Activated naive CD8-positive, alpha-beta T cell treated with anti-CD3 and anti-CD28 coated beads, Interleukin-2, amount 10 ng/mL, durations not matched to agents 7 days and 5 days (primary cell): ENCODE results near the gene CD300A. TPM values are rescaled to one million over a fixed set of nuclear protein-coding genes. Genes with fewer than 3 reads are reported as not detected.
A peak's percentile ranks its signal among the peaks of the same experiment; 100 is the strongest.

ENCODE experiments used
- ATAC-seq: fragments of 150-1000 bp; cut with Tn5 transposase; one replicate; pipeline ENCODE4 v1.10.0; 2021; ENCODE audit warnings: low read depth, moderate library complexity
- POLR2A ChIA-PET: fragments of 350-600 bp; sonication (Branson Sonifier 250); formaldehyde crosslinking; loops from one replicate; lab custom pipeline; 2021; ENCODE audit warnings: antibody characterized with exemption; lab: Charles Lee
- DNase-seq: peaks from one replicate; pipeline ENCODE4 v3.0.0; 2021
- H3K27ac Mint-ChIP-seq: one replicate; pipeline ENCODE4 v1.8.0; 2022; ENCODE audit warnings: mild to moderate bottlenecking, mixed read lengths
- H3K27me3 Mint-ChIP-seq: one replicate; pipeline ENCODE4 v1.8.0; 2022; ENCODE audit warnings: mild to moderate bottlenecking, moderate library complexity, mixed read lengths
- H3K36me3 Mint-ChIP-seq: one replicate; pipeline ENCODE4 v1.8.0; 2021; ENCODE audit warnings: mild to moderate bottlenecking, mixed read lengths
- H3K4me1 Mint-ChIP-seq: one replicate; pipeline ENCODE4 v1.8.0; 2021; ENCODE audit warnings: mixed read lengths
- H3K4me3 Mint-ChIP-seq: one replicate; pipeline ENCODE4 v1.8.0; 2022; ENCODE audit warnings: mild to moderate bottlenecking, moderate library complexity, mixed read lengths
- H3K9me3 Mint-ChIP-seq: one replicate; pipeline ENCODE4 v1.8.0; 2021; ENCODE audit warnings: mixed read lengths
- total RNA-seq, 2 experiments: library from RNA; stranded (reverse); gene quantifications; one replicate each; pipeline ENCODE4 v1.2.3, GENCODE V29; 2021

The CD300A gene
- total RNA-seq, result 10 to 100 TPM; 10.6 to 12.7 TPM

DNA sequence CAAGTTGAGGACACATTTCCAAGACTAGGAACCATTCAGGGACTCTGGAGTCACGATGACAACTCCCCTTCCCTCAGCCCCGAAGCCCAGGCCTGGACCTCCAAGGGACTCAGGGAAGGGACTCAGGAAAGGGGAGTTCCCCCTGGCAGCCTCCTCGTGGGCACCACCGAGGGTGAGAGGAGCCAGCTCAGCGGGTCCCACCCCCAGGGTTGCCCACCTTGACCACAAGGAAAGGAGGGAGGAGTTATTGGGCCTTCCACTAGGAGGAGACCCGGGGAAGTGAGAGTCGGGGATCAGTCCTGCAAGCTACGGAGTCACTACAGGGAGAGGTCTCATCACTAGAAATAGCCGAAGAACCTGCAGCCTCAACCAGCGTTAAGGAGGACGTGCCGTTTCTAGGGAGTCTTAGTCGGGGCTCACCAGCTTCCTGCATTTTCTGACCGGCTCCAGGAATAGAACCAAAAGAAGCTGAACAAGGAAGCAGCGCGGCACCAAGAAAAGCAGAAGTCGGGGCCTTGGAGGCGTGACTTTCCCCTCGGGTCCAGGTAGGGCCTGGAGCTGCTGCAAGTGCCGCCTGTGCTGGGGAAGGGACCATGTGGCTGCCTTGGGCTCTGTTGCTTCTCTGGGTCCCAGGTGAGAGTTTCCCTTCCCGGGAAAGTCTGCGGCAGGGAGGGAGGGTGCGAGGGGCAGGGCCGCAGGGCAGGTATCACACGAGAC is at the start of gene CD300A:
CD300A (plus strand) TSS at position 524 of the 717 bp plus-strand sequence; CDS start at position 594, 70 bp downstream.
- Mint-ChIP-seq H3K27me3 (peaks cover 9% of the 10 kb centered on the region), H3K4me3 (peak within 1 kb of the TSS; percentile 75), H3K27ac (peak within 1 kb of the TSS; percentile 75), H3K4me1 (peaks cover 30% of the 10 kb centered on the region), H3K36me3 (no peaks in the 10 kb centered on the region), H3K9me3 (no peaks in the 10 kb centered on the region)
- DNase-seq (no peak), ATAC-seq (no peak)
- POLR2A ChIA-PET, result no interaction called here

DNA sequence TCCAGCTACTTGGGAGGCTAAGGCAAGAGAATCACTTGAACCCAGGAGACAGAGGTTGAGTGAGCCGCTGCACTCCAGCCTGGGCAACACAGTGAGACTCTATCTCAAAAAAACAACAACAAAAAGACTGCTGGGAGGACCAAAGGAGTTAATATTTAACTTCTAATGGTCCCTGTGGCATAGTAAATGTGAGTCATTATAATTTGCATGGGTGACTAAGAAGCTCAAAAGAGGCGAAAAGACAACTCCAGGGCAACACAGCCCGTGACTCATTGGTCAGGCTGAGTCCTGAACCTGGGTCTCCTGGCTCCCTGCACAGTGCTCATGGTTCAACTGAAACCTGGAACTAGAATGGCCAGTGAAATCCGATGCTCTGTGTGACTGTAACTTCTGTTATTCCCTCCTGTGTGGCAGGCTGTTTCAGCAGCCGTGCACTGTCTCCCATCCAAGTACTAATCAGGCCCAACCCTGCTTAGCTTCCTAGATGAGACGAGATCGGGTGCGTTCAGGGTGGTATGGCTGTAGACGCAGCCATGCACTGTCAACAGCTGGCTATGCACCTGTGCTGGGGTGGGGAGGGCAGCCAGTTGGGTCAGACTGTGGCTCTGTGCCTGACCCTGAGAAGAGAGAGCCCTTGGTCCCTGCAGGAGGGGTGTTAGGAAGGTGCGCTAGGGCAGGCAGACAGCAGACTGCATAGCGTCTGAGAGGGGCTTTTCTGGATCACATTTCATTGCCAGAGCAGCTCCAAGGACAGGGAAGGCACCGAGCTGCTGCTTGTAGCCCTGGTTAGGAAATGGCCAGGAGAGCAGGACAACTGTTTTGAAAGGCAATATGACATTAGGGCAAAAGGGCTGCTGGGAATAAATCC is 49.0 kb upstream of the CD300A start:
- Mint-ChIP-seq H3K4me1 (no peaks in the 10 kb centered on the region), H3K27ac (no peak overlapping the region), H3K36me3 (no peaks in the 10 kb centered on the region), H3K4me3 (no peak overlapping the region), H3K9me3 (no peaks in the 10 kb centered on the region), H3K27me3 (peaks cover 9% of the 10 kb centered on the region)
- ATAC-seq (no peak), DNase-seq (no peak)
- POLR2A ChIA-PET, result interaction anchor here (0.5 kb wide), 1 partner anchor 19 kb away, joined by 3 read pairs; no protein-coding TSS in a partner anchor

DNA sequence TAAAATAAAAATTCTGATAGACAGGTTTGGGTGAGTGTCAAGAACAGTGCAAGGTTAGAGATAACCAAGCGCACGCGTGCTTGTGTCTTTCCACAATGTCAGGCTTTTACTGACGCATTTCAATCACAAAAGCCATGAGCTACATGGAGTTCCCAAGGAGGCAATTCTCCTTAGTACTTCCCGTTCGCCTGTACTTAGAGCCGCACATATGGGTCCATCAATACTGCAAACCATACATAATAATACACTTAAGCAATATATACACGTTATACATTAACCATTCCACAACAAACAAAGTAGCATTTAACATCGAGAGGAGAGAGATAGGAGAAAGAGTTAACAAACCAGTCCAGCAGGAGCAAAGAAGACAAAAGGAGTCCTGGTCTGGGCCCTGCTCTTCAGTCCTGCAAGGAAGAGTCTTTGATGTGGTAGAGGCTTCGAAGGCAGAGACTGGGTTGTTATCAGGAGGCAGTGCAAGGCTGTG is 46.5 kb upstream of the CD300A start:
- no peak overlapping the region for H3K27ac Mint-ChIP-seq
- H3K9me3 Mint-ChIP-seq, result no peaks in the 10 kb centered on the region
- no peaks in the 10 kb centered on the region for H3K4me1 Mint-ChIP-seq
- POLR2A ChIA-PET, result no interaction called here
- no peak overlapping the region for H3K4me3 Mint-ChIP-seq
- ATAC-seq (no peak), DNase-seq (no peak)
- peaks cover 9% of the 10 kb centered on the region for H3K27me3 Mint-ChIP-seq
- no peaks in the 10 kb centered on the region for H3K36me3 Mint-ChIP-seq

DNA sequence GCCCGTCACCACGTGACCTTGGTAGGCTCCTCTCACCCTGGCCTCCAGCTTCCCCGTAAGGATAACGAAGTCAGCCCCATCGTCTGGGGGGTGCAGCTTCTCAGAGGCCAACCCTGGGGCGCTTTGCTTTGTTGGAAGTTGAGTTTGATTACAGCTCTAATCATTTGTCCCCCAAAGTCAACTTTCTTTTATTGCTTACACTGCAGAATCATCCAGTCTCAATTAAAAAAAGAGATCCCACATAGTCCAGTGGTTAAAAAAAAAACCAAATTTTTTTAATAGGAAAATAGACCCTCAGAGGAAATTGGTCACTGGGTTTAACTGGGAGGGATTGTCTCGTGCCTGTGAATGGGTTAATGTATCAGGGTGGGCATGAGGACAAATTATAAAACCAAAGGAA is 42.3 kb upstream of the CD300A start:
- no peak overlapping the region for H3K4me3 Mint-ChIP-seq
- peaks cover 25% of the 10 kb centered on the region for H3K27me3 Mint-ChIP-seq
- DNase-seq (no peak), ATAC-seq (no peak)
- H3K9me3 Mint-ChIP-seq, result no peaks in the 10 kb centered on the region
- POLR2A ChIA-PET, result no interaction called here
- H3K36me3 Mint-ChIP-seq, result no peaks in the 10 kb centered on the region
- H3K4me1 Mint-ChIP-seq, result no peaks in the 10 kb centered on the region
- no peak overlapping the region for H3K27ac Mint-ChIP-seq

DNA sequence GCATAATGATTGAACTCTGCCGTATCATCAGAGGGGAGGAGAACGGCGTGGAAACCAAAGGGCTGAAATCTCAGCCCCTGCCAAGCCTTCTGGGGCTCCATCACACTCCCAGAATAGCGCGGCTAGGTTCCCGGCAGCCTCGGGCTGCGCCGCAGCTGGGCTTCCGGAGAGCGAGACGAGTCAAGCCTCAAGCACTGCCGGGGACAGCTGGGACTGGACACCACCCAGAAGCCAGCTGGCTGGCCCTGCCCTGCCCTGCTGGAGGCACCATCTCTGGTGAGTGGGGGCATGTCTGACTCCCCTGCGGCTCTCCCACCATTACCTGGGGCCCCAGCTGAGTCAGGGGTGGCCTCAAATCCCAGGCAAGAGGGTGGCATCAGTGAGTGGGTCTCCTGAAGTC is 41.8 kb upstream of the CD300A start:
- H3K9me3 Mint-ChIP-seq, result no peaks in the 10 kb centered on the region
- H3K4me3 Mint-ChIP-seq, result no peak overlapping the region
- DNase-seq, result no peak
- peaks cover 26% of the 10 kb centered on the region for H3K27me3 Mint-ChIP-seq
- no peak overlapping the region for H3K27ac Mint-ChIP-seq
- no peaks in the 10 kb centered on the region for H3K4me1 Mint-ChIP-seq
- POLR2A ChIA-PET, result no interaction called here
- no peaks in the 10 kb centered on the region for H3K36me3 Mint-ChIP-seq
- ATAC-seq, result no peak

DNA sequence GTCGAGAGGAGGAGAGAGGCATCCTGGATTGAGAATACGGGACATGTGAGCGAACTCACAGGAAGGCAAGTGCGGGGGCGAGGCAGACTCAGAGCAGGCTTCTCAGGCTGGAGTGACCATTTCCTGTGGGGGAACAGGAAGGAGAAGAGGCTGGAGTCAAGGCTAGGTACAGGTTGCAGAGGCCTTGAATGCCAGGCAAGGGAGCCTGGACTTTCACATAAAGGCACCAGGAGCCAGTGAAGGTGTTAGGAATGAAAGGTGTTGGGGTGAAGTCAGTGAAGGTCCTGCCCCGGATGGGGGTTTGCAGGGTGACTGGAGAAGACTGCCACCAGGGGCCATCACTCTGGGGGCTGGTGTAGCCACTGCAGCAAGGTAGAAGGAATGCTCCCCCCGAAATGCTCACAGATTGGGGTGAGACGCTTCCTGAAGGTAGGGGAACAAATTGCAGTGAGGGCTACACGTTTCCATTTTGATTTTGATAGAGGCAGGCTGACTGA is 39.8 kb upstream of the CD300A start:
- POLR2A ChIA-PET, result no interaction called here
- no peak overlapping the region for H3K27ac Mint-ChIP-seq
- ATAC-seq, result no peak
- DNase-seq, result no peak
- H3K27me3 Mint-ChIP-seq, result peaks cover 41% of the 10 kb centered on the region
- no peak overlapping the region for H3K4me3 Mint-ChIP-seq
- H3K9me3 Mint-ChIP-seq, result no peaks in the 10 kb centered on the region
- H3K36me3 Mint-ChIP-seq, result no peaks in the 10 kb centered on the region
- peaks cover 6% of the 10 kb centered on the region for H3K4me1 Mint-ChIP-seq

DNA sequence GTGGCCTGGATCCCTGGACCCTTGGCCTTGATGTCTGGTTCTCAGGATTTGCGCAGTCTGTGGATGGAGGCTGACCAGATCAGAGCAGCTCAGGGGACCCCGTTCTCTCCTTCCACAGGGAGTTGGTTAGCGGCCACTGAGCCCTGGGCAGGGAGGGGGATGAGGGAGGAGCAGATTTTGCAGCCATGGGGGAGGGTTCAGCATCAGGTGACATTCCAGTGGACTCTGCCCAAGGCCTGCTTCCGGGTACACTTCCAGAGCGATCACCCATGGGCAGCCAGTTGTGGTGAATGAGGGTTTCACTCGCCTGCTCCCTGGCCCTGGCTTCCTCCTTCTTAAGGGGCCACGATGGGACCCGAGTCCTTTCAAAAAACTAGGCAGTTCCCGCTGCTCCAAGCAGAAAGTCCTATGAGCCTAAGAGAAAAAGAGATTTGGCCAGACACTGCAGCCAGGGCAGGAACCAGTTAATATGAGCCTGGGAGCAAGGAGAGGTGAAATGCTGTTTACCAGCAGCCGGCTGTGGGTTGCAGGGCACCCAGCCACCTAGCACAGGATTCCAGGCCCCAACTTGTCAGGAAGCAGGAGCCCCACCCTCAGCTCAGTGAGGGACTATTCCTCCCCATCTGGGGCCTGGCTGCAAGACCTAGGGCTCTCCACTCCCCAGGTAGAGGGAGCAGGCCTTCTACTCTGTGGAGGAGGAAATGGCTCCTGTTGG is 39.2 kb upstream of the CD300A start:
- DNase-seq, result no peak
- H3K4me3 Mint-ChIP-seq, result no peak overlapping the region
- POLR2A ChIA-PET, result no interaction called here
- peaks cover 45% of the 10 kb centered on the region for H3K27me3 Mint-ChIP-seq
- H3K27ac Mint-ChIP-seq, result no peak overlapping the region
- no peaks in the 10 kb centered on the region for H3K36me3 Mint-ChIP-seq
- ATAC-seq, result no peak
- H3K4me1 Mint-ChIP-seq, result peaks cover 6% of the 10 kb centered on the region
- no peaks in the 10 kb centered on the region for H3K9me3 Mint-ChIP-seq

DNA sequence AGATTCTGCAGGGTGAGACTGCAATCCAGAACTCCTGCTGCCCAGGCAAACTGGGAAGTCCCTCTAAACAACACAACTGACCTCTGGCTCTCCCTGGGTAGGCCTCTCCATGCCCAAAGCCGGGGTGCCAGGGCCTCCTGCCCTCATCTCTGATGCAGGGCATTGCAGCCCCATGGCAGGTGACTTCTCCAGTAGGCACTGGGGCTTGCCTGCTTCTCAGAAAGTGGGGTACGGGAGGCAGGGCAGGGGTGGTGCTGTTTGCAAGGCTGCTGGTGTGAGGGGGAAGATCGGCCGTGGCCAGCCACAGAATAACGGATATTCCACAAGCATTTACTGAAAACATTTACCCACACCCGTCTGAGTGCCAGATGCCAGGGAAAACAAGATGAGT is 38.7 kb upstream of the CD300A start:
- no peak overlapping the region for H3K27ac Mint-ChIP-seq
- no peaks in the 10 kb centered on the region for H3K36me3 Mint-ChIP-seq
- ATAC-seq, result no peak
- no peak overlapping the region for H3K4me3 Mint-ChIP-seq
- POLR2A ChIA-PET, result no interaction called here
- H3K9me3 Mint-ChIP-seq, result no peaks in the 10 kb centered on the region
- peaks cover 47% of the 10 kb centered on the region for H3K27me3 Mint-ChIP-seq
- DNase-seq, result no peak
- H3K4me1 Mint-ChIP-seq, result peaks cover 6% of the 10 kb centered on the region

DNA sequence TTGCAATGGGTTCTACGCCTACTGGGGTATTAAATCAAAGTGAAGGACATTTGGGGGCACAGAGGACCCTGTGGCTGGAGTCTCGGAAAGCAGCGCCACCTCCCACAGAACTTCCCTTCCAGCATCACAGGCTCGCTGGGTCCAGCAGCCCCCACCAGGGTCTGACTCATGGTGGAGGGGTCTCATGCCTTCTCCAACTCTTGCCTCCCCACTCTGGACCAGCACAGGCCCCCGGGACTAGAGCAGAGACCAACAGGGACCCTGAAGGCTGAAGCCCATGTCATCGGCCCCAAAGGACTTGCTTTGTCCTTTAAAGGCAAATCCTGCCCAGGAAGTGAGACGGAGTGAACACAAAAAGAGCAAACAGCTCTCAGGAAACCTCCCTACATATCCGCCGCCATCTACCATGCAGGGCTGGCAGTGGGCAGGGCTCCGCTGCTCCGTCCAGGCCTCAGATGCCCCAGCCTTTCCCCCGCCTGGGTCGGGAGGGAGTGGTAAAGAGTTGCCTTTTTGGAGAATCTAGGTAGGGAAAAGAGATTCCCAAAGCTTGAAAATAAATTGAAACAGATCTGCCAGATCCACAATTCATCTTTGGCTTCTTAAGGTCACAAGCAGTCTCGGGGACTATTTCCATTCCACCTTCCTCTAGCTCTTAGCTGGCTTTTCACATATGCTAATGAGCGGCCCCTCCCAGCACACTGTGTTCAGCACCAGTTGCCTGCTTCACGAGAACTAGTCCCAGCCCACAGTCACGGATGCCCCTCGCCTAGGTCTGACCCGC is 36.6 kb upstream of the CD300A start:
- Mint-ChIP-seq H3K4me1 (peaks cover 6% of the 10 kb centered on the region), H3K27me3 (peaks cover 62% of the 10 kb centered on the region), H3K4me3 (no peak overlapping the region), H3K36me3 (no peaks in the 10 kb centered on the region), H3K27ac (no peak overlapping the region), H3K9me3 (no peaks in the 10 kb centered on the region)
- ATAC-seq, result no peak
- no peak for DNase-seq
- POLR2A ChIA-PET, result no interaction called here

DNA sequence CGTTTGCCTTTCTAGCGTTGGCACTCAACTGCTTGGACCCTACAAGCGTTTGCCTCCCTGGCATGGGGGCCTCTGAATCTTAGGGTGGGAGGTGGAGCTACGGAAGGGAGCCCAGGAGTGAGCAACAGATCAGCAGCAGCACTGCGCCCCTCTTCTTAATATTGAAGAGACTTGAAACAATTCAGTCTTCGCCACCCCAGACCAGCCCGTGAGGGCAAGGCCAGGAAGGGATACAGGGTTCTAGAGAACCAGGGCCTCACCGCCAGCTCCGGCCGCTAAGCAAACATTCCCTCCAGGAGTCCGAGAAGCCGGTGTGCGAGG is 36.1 kb upstream of the CD300A start:
- ATAC-seq, result no peak
- no peak overlapping the region for H3K27ac Mint-ChIP-seq
- H3K4me3 Mint-ChIP-seq, result no peak overlapping the region
- POLR2A ChIA-PET, result no interaction called here
- peaks cover 59% of the 10 kb centered on the region for H3K27me3 Mint-ChIP-seq
- H3K9me3 Mint-ChIP-seq, result no peaks in the 10 kb centered on the region
- peaks cover 6% of the 10 kb centered on the region for H3K4me1 Mint-ChIP-seq
- no peaks in the 10 kb centered on the region for H3K36me3 Mint-ChIP-seq
- no peak for DNase-seq

DNA sequence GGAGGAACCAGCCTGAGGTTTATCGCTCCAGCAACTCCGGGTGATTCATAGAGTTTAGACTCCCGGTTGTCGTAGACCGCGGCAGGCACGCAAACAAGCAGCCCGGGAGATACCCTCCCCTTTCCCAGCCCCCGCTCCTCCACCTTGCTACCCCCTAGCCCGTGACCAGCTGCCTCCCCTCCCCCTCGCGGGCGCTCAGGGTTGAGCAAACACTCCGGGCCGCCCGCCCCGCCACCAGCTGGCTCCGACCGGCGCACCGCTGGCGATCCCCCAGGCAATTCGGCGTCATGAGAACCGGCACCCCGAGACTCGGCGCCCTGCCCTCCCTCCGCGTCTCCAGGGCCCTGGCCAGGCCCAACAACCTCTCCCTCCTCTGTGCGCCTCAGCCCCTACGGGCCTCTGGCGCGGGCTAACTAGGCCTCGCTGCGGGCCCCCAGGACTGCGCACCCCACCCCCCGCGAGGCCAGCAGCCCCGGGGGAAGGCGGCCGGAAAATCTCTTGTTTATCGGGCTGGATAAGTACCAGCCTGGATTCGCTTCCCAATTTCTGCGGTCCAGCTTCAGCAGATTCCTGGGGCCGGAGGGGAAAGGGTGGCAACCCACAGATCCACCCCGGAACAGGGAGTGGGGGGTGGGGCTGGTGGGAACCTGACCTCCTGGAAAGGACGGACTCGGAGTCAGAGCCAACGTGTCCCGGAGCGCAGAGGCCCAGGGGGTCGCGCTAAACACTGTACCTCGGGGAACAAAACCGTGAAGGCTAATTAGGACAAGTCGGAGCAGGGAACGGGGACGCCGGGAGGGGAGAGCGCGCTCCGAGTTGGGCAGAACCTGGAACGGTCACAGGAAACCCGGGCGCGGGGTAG is 35.5 kb upstream of the CD300A start:
- H3K9me3 Mint-ChIP-seq, result no peaks in the 10 kb centered on the region
- peak; percentile 16 for ATAC-seq
- peak overlapping the region; percentile 39 for H3K4me3 Mint-ChIP-seq
- peaks cover 56% of the 10 kb centered on the region for H3K27me3 Mint-ChIP-seq
- H3K4me1 Mint-ChIP-seq, result peaks cover 6% of the 10 kb centered on the region
- H3K36me3 Mint-ChIP-seq, result no peaks in the 10 kb centered on the region
- POLR2A ChIA-PET, result no interaction called here
- no peak overlapping the region for H3K27ac Mint-ChIP-seq
- DNase-seq, result no peak
